Endothelial cell of umbilical vein (primary cell): Measurements from ENCODE around the gene PRKG1. TPM values are rescaled to one million over a fixed set of nuclear protein-coding genes. Genes with fewer than 3 reads are reported as not detected.

Experiments
- BruUV-seq: library from RNA; stranded (reverse); fragments of 400-500 nt; replicated peaks from 2 replicates; lab custom pipeline; 2021; lab: Mats Ljungman, UMichigan
- CTCF ChIA-PET: fragments of 300-600, 350-600 bp; sonication (Branson Sonifier 250); formaldehyde crosslinking; loops from one replicate; lab custom pipeline; 2021; ENCODE audit warnings: antibody characterized with exemption, inconsistent platforms; lab: Charles Lee
- POLR2A ChIA-PET: fragments of 300-600, 350-600 bp; sonication (Branson Sonifier 250); formaldehyde crosslinking; loops from one replicate; lab custom pipeline; 2021; ENCODE audit warnings: antibody characterized with exemption, inconsistent platforms; lab: Charles Lee
- DNase-seq: peaks from one replicate; pipeline ENCODE4 v3.0.0-alpha.2; 2011; ENCODE audit warnings: low read depth, low spot score
- FAIRE-seq: peaks from 2 replicates; lab custom pipeline; 2011; peaks lifted over from hg19 to GRCh38; lab: Jason Lieb, UNC
- H2AFZ ChIP-seq: 2 replicates; pipeline ENCODE4 v1.6.0; 2012; ENCODE audit warnings: low read depth, low read length, control low read depth, inconsistent platforms
- H3K27ac ChIP-seq: 2 replicates; pipeline ENCODE4 v1.5.1; 2011; ENCODE audit warnings: low read depth, mild to moderate bottlenecking, control low read depth, low read length, moderate library complexity; ENCODE audit not compliant: insufficient read depth
- H3K27me3 ChIP-seq, 2 experiments: 2 replicates each; pipeline versions ENCODE4 v1.6.0 to v1.6.1; 2011; ENCODE audit warnings: low read length in 2 of 2, mixed read lengths in 1 of 2; ENCODE audit not compliant: control insufficient read depth in 2 of 2, insufficient read depth in 2 of 2
- H3K36me3 ChIP-seq, 2 experiments: 2 replicates in 1 of 2; 3 replicates in 1 of 2; pipeline ENCODE4 v1.5.1; 2011; ENCODE audit warnings: low read length in 2 of 2, mild to moderate bottlenecking in 1 of 2, moderate library complexity in 1 of 2; ENCODE audit not compliant: control insufficient read depth in 2 of 2, insufficient read depth in 2 of 2; ENCODE audit errors: extremely low read depth in 1 of 2
- H3K4me1 ChIP-seq: 3 replicates; pipeline ENCODE4 v1.5.1; 2011; ENCODE audit warnings: mild to moderate bottlenecking, low read length; ENCODE audit not compliant: control insufficient read depth, insufficient read depth; ENCODE audit errors: extremely low read depth
- H3K4me2 ChIP-seq: 2 replicates; pipeline ENCODE4 v1.6.1; 2011; ENCODE audit warnings: low read length, control low read depth, mixed read lengths; ENCODE audit not compliant: insufficient read depth
- H3K4me3 ChIP-seq, 3 experiments: fragments of 200-600 bp in 1 of 3; sonication (generic), shearing (Covaris generic) in 1 of 3; replicated peaks in 1 of 3; 2 replicates each; pipeline ENCODE4 v1.5.1; 2011 to 2016; ENCODE audit warnings: control low read depth in 3 of 3, low read length in 3 of 3, mild to moderate bottlenecking in 2 of 3, inconsistent platforms in 1 of 3, low read depth in 1 of 3, moderate library complexity in 1 of 3; ENCODE audit not compliant: insufficient read depth in 1 of 3
- H3K79me2 ChIP-seq: 2 replicates; pipeline ENCODE4 v1.6.0; 2012; ENCODE audit warnings: low read length, inconsistent platforms; ENCODE audit not compliant: control insufficient read depth, insufficient read depth
- H3K9ac ChIP-seq: replicated peaks from 2 replicates; pipeline ENCODE3; 2011; ENCODE audit warnings: low read length, control low read depth; ENCODE audit not compliant: insufficient read depth; ENCODE audit errors: extremely low read depth
- H3K9me1 ChIP-seq: replicated peaks from 3 replicates; pipeline ENCODE4 v1.6.0; 2011; ENCODE audit warnings: mild to moderate bottlenecking, low read length; ENCODE audit not compliant: control insufficient read depth, insufficient read depth; ENCODE audit errors: extremely low read depth
- H3K9me3 ChIP-seq: replicated peaks from 2 replicates; pipeline ENCODE4 v1.5.1; 2012; ENCODE audit warnings: low read length, inconsistent platforms; ENCODE audit not compliant: control insufficient read depth, insufficient read depth
- H4K20me1 ChIP-seq: replicated peaks from 2 replicates; pipeline ENCODE3; 2011; ENCODE audit warnings: mild to moderate bottlenecking, low read length; ENCODE audit not compliant: control insufficient read depth, insufficient read depth; ENCODE audit errors: extremely low read depth
- EZH2 ChIP-seq: IDR thresholded peaks from 2 replicates; pipeline ENCODE4 v1.6.1; 2012; ENCODE audit warnings: borderline replicate concordance, low read depth, mild to moderate bottlenecking, moderate library complexity, low read length, inconsistent platforms; ENCODE audit not compliant: severe bottlenecking
- FOS ChIP-seq: IDR thresholded peaks from 2 replicates; pipeline ENCODE4 v1.6.1; 2011; ENCODE audit warnings: mild to moderate bottlenecking, low read length, moderate library complexity, borderline replicate concordance; ENCODE audit not compliant: insufficient read depth
- GATA2 ChIP-seq: IDR thresholded peaks from 2 replicates; pipeline ENCODE4 v1.7.0; 2011; ENCODE audit warnings: low read depth, mild to moderate bottlenecking, moderate library complexity, mixed read lengths, low read length; ENCODE audit not compliant: insufficient read length, insufficient read depth
- JUN ChIP-seq: IDR thresholded peaks from 2 replicates; pipeline ENCODE4 v1.6.1; 2011; ENCODE audit warnings: borderline replicate concordance, low read depth; ENCODE audit not compliant: insufficient read length, insufficient read depth
- MAX ChIP-seq: IDR thresholded peaks from 2 replicates; pipeline ENCODE4 v1.6.1; 2011; ENCODE audit not compliant: insufficient read depth, insufficient read length
- MYC ChIP-seq: IDR thresholded peaks from one replicate; pipeline ENCODE4 v1.6.1; 2011; ENCODE audit warnings: mild to moderate bottlenecking, low read depth, low read length
- POLR2A ChIP-seq: IDR thresholded peaks from 2 replicates; pipeline ENCODE4 v1.6.1; 2012; ENCODE audit warnings: low read depth, mild to moderate bottlenecking, control low read depth, low read length
- POLR2AphosphoS5 ChIP-seq: IDR thresholded peaks from 2 replicates; pipeline ENCODE4 v1.6.1; 2012; ENCODE audit warnings: low read depth, mild to moderate bottlenecking, control low read depth, low read length, moderate library complexity; ENCODE audit not compliant: insufficient read depth
- dilution Hi-C: fragments of 300-500 bp; cut with MboI; formaldehyde crosslinking; loops from one replicate; pipeline ENCODE4 v1.15.0; 2019; ENCODE audit warnings: low sequenced_read_pairs; ENCODE audit not compliant: extremely low pct_ligation_motif_present
- intact Hi-C: fragments of 100-400 bp; cut with micrococcal nuclease; formaldehyde crosslinking; loops from one replicate; pipeline ENCODE4 v1.10.0; 2022
- polyA plus RNA-seq, 4 experiments: library from polyadenylated mRNA; depleted of rRNA in 3 of 4; stranded (reverse) in 3 of 4; unstranded in 1 of 4; fragments of >200 nt; gene quantifications; 2 replicates each; pipeline versions ENCODE4 v1.2.1 to v1.2.3, GENCODE V29; 2011 to 2012; ENCODE audit warnings: missing spikeins in 1 of 4
- total RNA-seq: library from RNA; stranded (reverse); gene quantifications from 2 replicates; pipeline ENCODE4 v1.2.3, GENCODE V29; 2021
- TF ChIP-seq, protein P1 (sequence below), 2 donors: IDR thresholded peaks; 1 replicate in 1 of 2; 2 replicates in 1 of 2; pipeline ENCODE4 v1.5.1; 2011; ENCODE audit warnings: low read length in 2 of 2, mild to moderate bottlenecking in 2 of 2, moderate library complexity in 2 of 2, control low read depth in 1 of 2, inconsistent platforms in 1 of 2, low read depth in 1 of 2; ENCODE audit not compliant: insufficient read depth in 1 of 2; ENCODE audit errors: extremely low read depth in 1 of 2

Gene PRKG1
- total and polyA plus RNA-seq, 2 donors (not counting 3 experiments of a cell fraction or from before 2014, with no cell fraction given), result 0.01 to 0.18 TPM

DNA sequence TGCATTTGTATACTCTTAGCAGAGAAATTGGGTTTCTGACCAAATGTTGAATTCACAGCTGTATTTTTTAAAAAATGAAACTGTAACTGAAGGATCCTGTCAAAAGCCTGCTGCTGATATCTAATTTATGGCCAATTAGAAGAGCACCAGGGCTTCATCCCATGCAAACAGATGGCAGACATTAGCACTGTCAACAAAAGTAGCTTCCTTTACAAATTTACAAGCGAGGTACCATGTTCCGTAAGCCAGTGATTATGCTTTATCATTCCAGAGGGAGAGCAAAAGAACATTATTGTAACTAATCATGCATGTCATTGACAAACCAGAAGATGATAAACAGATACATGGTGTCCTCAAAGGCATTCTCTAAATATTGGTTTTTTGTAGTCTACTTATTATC lies 1062.6 kb downstream of the PRKG1 start:
- no peak for FAIRE-seq
- dilution Hi-C loops, result no loop called here

More for the DNA sequence above, 1062.6 kb downstream of the PRKG1 start:
- H3K4me2 ChIP-seq, result no peak overlapping the region
- H4K20me1 ChIP-seq, result no peaks in the 10 kb centered on the region
- H2AFZ ChIP-seq, result no peak overlapping the region
- H3K9ac ChIP-seq, result no peak overlapping the region
- no peak overlapping the region for H3K4me3 ChIP-seq
- no TSS peak for BruUV-seq
- H3K27me3 ChIP-seq, result peaks cover 6 to 12% of the 10 kb centered on the region in 2 experiments
- H3K27ac ChIP-seq, result no peak overlapping the region
- POLR2A ChIA-PET, result no interaction called here
- H3K79me2 ChIP-seq, result no peaks in the 10 kb centered on the region
- CTCF ChIA-PET, result no interaction called here
- no peaks in the 10 kb centered on the region for H3K36me3 ChIP-seq
- DNase-seq, result no peak
- intact Hi-C loops, result no loop called here
- H3K9me1 ChIP-seq, result no peaks in the 10 kb centered on the region
- TF ChIP-seq POLR2A (no peak), MAX (no peak), FOS (no peak), MYC (no peak), JUN (no peak), EZH2 (no peak), GATA2 (no peak), POLR2AphosphoS5 (no peak)
- TF ChIP-seq, protein P1, sequence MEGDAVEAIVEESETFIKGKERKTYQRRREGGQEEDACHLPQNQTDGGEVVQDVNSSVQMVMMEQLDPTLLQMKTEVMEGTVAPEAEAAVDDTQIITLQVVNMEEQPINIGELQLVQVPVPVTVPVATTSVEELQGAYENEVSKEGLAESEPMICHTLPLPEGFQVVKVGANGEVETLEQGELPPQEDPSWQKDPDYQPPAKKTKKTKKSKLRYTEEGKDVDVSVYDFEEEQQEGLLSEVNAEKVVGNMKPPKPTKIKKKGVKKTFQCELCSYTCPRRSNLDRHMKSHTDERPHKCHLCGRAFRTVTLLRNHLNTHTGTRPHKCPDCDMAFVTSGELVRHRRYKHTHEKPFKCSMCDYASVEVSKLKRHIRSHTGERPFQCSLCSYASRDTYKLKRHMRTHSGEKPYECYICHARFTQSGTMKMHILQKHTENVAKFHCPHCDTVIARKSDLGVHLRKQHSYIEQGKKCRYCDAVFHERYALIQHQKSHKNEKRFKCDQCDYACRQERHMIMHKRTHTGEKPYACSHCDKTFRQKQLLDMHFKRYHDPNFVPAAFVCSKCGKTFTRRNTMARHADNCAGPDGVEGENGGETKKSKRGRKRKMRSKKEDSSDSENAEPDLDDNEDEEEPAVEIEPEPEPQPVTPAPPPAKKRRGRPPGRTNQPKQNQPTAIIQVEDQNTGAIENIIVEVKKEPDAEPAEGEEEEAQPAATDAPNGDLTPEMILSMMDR (IDR thresholded peaks at IDR 0.05; ENCODE audit: extremely low read depth in 1 of 2, insufficient read depth in 1 of 2, low read depth in 1 of 2, low read length in 2 of 2), result no peak
- no peaks in the 10 kb centered on the region for H3K4me1 ChIP-seq
- no peaks in the 10 kb centered on the region for H3K9me3 ChIP-seq
